ENCODE results near the gene CPA4.

The CPA4 gene

GRCh38 chr7:130362251-130362816 is 69.4 kb downstream of the CPA4 start:
- Histone ChIP-seq H3K4me1 (ENCODE audit: insufficient read depth, low read length) (peaks cover 17% of the 10 kb centered on the region), H3K36me3 (ENCODE audit: insufficient read depth, low read length) (no peaks in the 10 kb centered on the region), H3K9ac (ENCODE audit: low read length) (no peak overlapping the region), H3K4me3 (ENCODE audit: low read depth in 1 of 2, low read length in 2 of 2) (no peak overlapping the region), H3K27ac (ENCODE audit: low read depth, low read length) (no peak overlapping the region), H3K9me3 (ENCODE audit: low read length) (no peaks in the 10 kb centered on the region), H3K27me3 (ENCODE audit: control insufficient read depth in 1 of 2, insufficient read depth in 2 of 2, low read length in 2 of 2) (no peaks in the 10 kb centered on the region)

GRCh38 chr7:130363026-130363847 is 70.3 kb downstream of the CPA4 start:
- Histone ChIP-seq H3K4me3 (ENCODE audit: low read depth in 1 of 2, low read length in 2 of 2) (no peak overlapping the region), H3K27me3 (ENCODE audit: control insufficient read depth in 1 of 2, insufficient read depth in 2 of 2, low read length in 2 of 2) (no peaks in the 10 kb centered on the region), H3K9ac (ENCODE audit: low read length) (no peak overlapping the region), H3K9me3 (ENCODE audit: low read length) (no peaks in the 10 kb centered on the region), H3K4me1 (ENCODE audit: insufficient read depth, low read length) (peaks cover 17% of the 10 kb centered on the region), H3K27ac (ENCODE audit: low read depth, low read length) (no peak overlapping the region), H3K36me3 (ENCODE audit: insufficient read depth, low read length) (no peaks in the 10 kb centered on the region)

- H3K4me1 ChIP-seq (ENCODE audit: insufficient read depth, low read length) = peaks cover 28% of the 10 kb centered on the region
- no peak overlapping the region for H3K27ac ChIP-seq (ENCODE audit: low read depth, low read length)
- H3K27me3 ChIP-seq (ENCODE audit: control insufficient read depth in 1 of 2, insufficient read depth in 2 of 2, low read length in 2 of 2) = no peaks in the 10 kb centered on the region
- no peak overlapping the region for H3K9ac ChIP-seq (ENCODE audit: low read length)
- no peak overlapping the region for H3K4me3 ChIP-seq (ENCODE audit: low read depth in 1 of 2, low read length in 2 of 2)
- no peaks in the 10 kb centered on the region for H3K36me3 ChIP-seq (ENCODE audit: insufficient read depth, low read length)
- H3K9me3 ChIP-seq (ENCODE audit: low read length) = no peaks in the 10 kb centered on the region
Observed at GRCh38 chr7:130364451-130364850, 71.5 kb downstream of the CPA4 start.

- Histone ChIP-seq H3K9me3 (ENCODE audit: low read length) (no peaks in the 10 kb centered on the region), H3K4me3 (ENCODE audit: low read depth in 1 of 2, low read length in 2 of 2) (no peak overlapping the region), H3K27ac (ENCODE audit: low read depth, low read length) (no peak overlapping the region), H3K9ac (ENCODE audit: low read length) (no peak overlapping the region), H3K4me1 (ENCODE audit: insufficient read depth, low read length) (peaks cover 34% of the 10 kb centered on the region), H3K36me3 (ENCODE audit: insufficient read depth, low read length) (no peaks in the 10 kb centered on the region), H3K27me3 (ENCODE audit: control insufficient read depth in 1 of 2, insufficient read depth in 2 of 2, low read length in 2 of 2) (no peaks in the 10 kb centered on the region)
Observed at GRCh38 chr7:130365088-130365487, 72.1 kb downstream of the CPA4 start.

- Histone ChIP-seq H3K36me3 (ENCODE audit: insufficient read depth, low read length) (no peaks in the 10 kb centered on the region), H3K27me3 (ENCODE audit: control insufficient read depth in 1 of 2, insufficient read depth in 2 of 2, low read length in 2 of 2) (no peaks in the 10 kb centered on the region), H3K27ac (ENCODE audit: low read depth, low read length) (no peak overlapping the region), H3K4me3 (ENCODE audit: low read depth in 1 of 2, low read length in 2 of 2) (no peak overlapping the region), H3K4me1 (ENCODE audit: insufficient read depth, low read length) (peaks cover 41% of the 10 kb centered on the region), H3K9ac (ENCODE audit: low read length) (no peak overlapping the region), H3K9me3 (ENCODE audit: low read length) (no peaks in the 10 kb centered on the region)
Observed at GRCh38 chr7:130365511-130366441, 72.8 kb downstream of the CPA4 start.

GRCh38 chr7:130366564-130366963 is 73.6 kb downstream of the CPA4 start:
- Histone ChIP-seq H3K27ac (ENCODE audit: low read depth, low read length) (no peak overlapping the region), H3K36me3 (ENCODE audit: insufficient read depth, low read length) (no peaks in the 10 kb centered on the region), H3K4me1 (ENCODE audit: insufficient read depth, low read length) (peaks cover 49% of the 10 kb centered on the region), H3K9ac (ENCODE audit: low read length) (no peak overlapping the region), H3K9me3 (ENCODE audit: low read length) (no peaks in the 10 kb centered on the region), H3K27me3 (ENCODE audit: control insufficient read depth in 1 of 2, insufficient read depth in 2 of 2, low read length in 2 of 2) (no peaks in the 10 kb centered on the region), H3K4me3 (ENCODE audit: low read depth in 1 of 2, low read length in 2 of 2) (no peak overlapping the region)

GRCh38 chr7:130367088-130367755 is 74.3 kb downstream of the CPA4 start:
- Histone ChIP-seq H3K27me3 (ENCODE audit: control insufficient read depth in 1 of 2, insufficient read depth in 2 of 2, low read length in 2 of 2) (no peaks in the 10 kb centered on the region), H3K4me3 (ENCODE audit: low read depth in 1 of 2, low read length in 2 of 2) (no peak overlapping the region), H3K9ac (ENCODE audit: low read length) (no peak overlapping the region), H3K27ac (ENCODE audit: low read depth, low read length) (no peak overlapping the region), H3K4me1 (ENCODE audit: insufficient read depth, low read length) (peaks cover 56% of the 10 kb centered on the region), H3K36me3 (ENCODE audit: insufficient read depth, low read length) (no peaks in the 10 kb centered on the region), H3K9me3 (ENCODE audit: low read length) (no peaks in the 10 kb centered on the region)

GRCh38 chr7:130367836-130368746 is 75.1 kb downstream of the CPA4 start:
- peaks cover 64% of the 10 kb centered on the region for H3K4me1 ChIP-seq (ENCODE audit: insufficient read depth, low read length)
- H3K36me3 ChIP-seq (ENCODE audit: insufficient read depth, low read length) = no peaks in the 10 kb centered on the region
- H3K27ac ChIP-seq (ENCODE audit: low read depth, low read length) = no peak overlapping the region
- no peaks in the 10 kb centered on the region for H3K27me3 ChIP-seq (ENCODE audit: control insufficient read depth in 1 of 2, insufficient read depth in 2 of 2, low read length in 2 of 2)
- no peak overlapping the region for H3K9ac ChIP-seq (ENCODE audit: low read length)
- no peaks in the 10 kb centered on the region for H3K9me3 ChIP-seq (ENCODE audit: low read length)
- no peak overlapping the region for H3K4me3 ChIP-seq (ENCODE audit: low read depth in 1 of 2, low read length in 2 of 2)

- H3K27me3 ChIP-seq (ENCODE audit: control insufficient read depth in 1 of 2, insufficient read depth in 2 of 2, low read length in 2 of 2) = no peaks in the 10 kb centered on the region
Observed at GRCh38 chr7:130369110-130369711, 76.2 kb downstream of the CPA4 start.

GRCh38 chr7:130369831-130370550 is 77.0 kb downstream of the CPA4 start:
- Histone ChIP-seq H3K27ac (ENCODE audit: low read depth, low read length) (no peak overlapping the region), H3K27me3 (ENCODE audit: control insufficient read depth in 1 of 2, insufficient read depth in 2 of 2, low read length in 2 of 2) (no peaks in the 10 kb centered on the region), H3K4me3 (ENCODE audit: low read depth in 1 of 2, low read length in 2 of 2) (no peak overlapping the region), H3K36me3 (ENCODE audit: insufficient read depth, low read length) (no peaks in the 10 kb centered on the region), H3K9ac (ENCODE audit: low read length) (no peak overlapping the region), H3K4me1 (ENCODE audit: insufficient read depth, low read length) (peaks cover 72% of the 10 kb centered on the region), H3K9me3 (ENCODE audit: low read length) (no peaks in the 10 kb centered on the region)

More at GRCh38 chr7:130369110-130369711, 76.2 kb downstream of the CPA4 start:
- Histone ChIP-seq H3K4me3 (ENCODE audit: low read depth in 1 of 2, low read length in 2 of 2) (no peak overlapping the region), H3K27ac (ENCODE audit: low read depth, low read length) (no peak overlapping the region), H3K36me3 (ENCODE audit: insufficient read depth, low read length) (no peaks in the 10 kb centered on the region), H3K4me1 (ENCODE audit: insufficient read depth, low read length) (peaks cover 75% of the 10 kb centered on the region), H3K9me3 (ENCODE audit: low read length) (no peaks in the 10 kb centered on the region), H3K9ac (ENCODE audit: low read length) (no peak overlapping the region)
